Kidney (tissue), 14 donors: ENCODE data around the gene MYOM3. TPM values are rescaled to one million over a fixed set of nuclear protein-coding genes. Genes with fewer than 3 reads are reported as not detected.
A peak's percentile ranks its signal among the peaks of the same experiment; 100 is the strongest.

Experiments used
- DNase-seq, 5 donors: peaks; one replicate each; pipeline ENCODE4 v3.0.0-alpha.2; 2013 to 2020
- FAIRE-seq: peaks from 2 replicates; lab custom pipeline; 2012; peaks lifted over from hg19 to GRCh38; lab: Jason Lieb, UNC
- H3K27ac ChIP-seq, 2 donors: one replicate each; pipeline ENCODE4 v1.7.0; 2013; ENCODE audit warnings: low read depth in 2 of 2, low read length in 2 of 2, inconsistent platforms in 1 of 2
- H3K27me3 ChIP-seq: one replicate; pipeline ENCODE4 v1.7.1; 2013; ENCODE audit warnings: low read length, inconsistent platforms; ENCODE audit not compliant: control insufficient read depth, insufficient read depth
- H3K36me3 ChIP-seq, 3 donors: one replicate each; pipeline versions ENCODE4 v1.7.0 to v1.7.1; 2013; ENCODE audit warnings: low read length in 3 of 3, control low read depth in 1 of 3, inconsistent platforms in 1 of 3; ENCODE audit not compliant: insufficient read depth in 3 of 3, control insufficient read depth in 2 of 3
- H3K4me1 ChIP-seq, 3 donors: one replicate each; pipeline versions ENCODE4 v1.7.0 to v1.7.1; 2013; ENCODE audit warnings: low read length in 3 of 3, inconsistent platforms in 1 of 3, low read depth in 1 of 3; ENCODE audit not compliant: control insufficient read depth in 2 of 3, insufficient read depth in 2 of 3
- H3K4me3 ChIP-seq, 3 donors: one replicate each; pipeline versions ENCODE4 v1.7.0 to v1.8.1; 2013; ENCODE audit warnings: low read length in 3 of 3, control low read depth in 1 of 3, inconsistent platforms in 1 of 3
- H3K9ac ChIP-seq, 3 donors: one replicate each; pipeline versions ENCODE4 v1.7.0 to v1.7.1; 2013; ENCODE audit warnings: low read length in 3 of 3, control low read depth in 1 of 3, inconsistent platforms in 1 of 3
- H3K9me3 ChIP-seq, 3 donors: one replicate each; pipeline versions ENCODE4 v1.7.0 to v1.7.1; 2013; ENCODE audit warnings: low read length in 3 of 3, control low read depth in 1 of 3, inconsistent platforms in 1 of 3; ENCODE audit not compliant: control insufficient read depth in 2 of 3, insufficient read depth in 1 of 3
- CTCF ChIP-seq: IDR thresholded peaks from 3 replicates; pipeline ENCODE4 v1.5.1; 2012; ENCODE audit warnings: mild to moderate bottlenecking, moderate library complexity, borderline replicate concordance; ENCODE audit not compliant: insufficient read depth; ENCODE audit errors: extremely low read depth
- intact Hi-C: fragments of 100-400 bp; cut with DNase I; formaldehyde crosslinking; loops from one replicate; pipeline ENCODE4 v1.11.1; 2022
- polyA plus RNA-seq: library from polyadenylated mRNA; stranded (reverse); fragments of 350-450 nt; fragmentation: Illumina TruSeq; extraction: RNeasy Lipid Tissue Mini Kit (QIAGEN cat#74804); gene quantifications from one replicate; pipeline ENCODE4 v1.2.3, GENCODE V29; 2014; ENCODE audit warnings: low read depth, low replicate concordance; ENCODE audit not compliant: insufficient read depth
- total RNA-seq: library from RNA; stranded (reverse); fragmentation: NEBNext Ultra II Directional; extraction: Animal tissue kit (Norgen Biotek cat#: 25700); gene quantifications from one replicate; pipeline ENCODE4 v1.2.1, GENCODE V29; 2021
- donor health status: control.
- donor health status: control.
- donor health status: control.
- donor health status: control.
- donor health status: control.
- donor health status: DM: yes; HTN: yes; CAD: no.
- donor health status: Normal renal cell carcinoma (clear cell type).

Gene MYOM3
- total and polyA plus RNA-seq, 2 donors from 2014 or later = 13.5 to 20.5 TPM

- Histone ChIP-seq H3K4me1 (peaks cover 0 to 7% (median 4%) of the 10 kb centered on the region in 3 donors), H3K9ac (no peak overlapping the region), H3K27me3 (no peaks in the 10 kb centered on the region), H3K4me3 (no peak overlapping the region), H3K9me3 (no peaks in the 10 kb centered on the region), H3K27ac (no peak overlapping the region), H3K36me3 (no peaks in the 10 kb centered on the region)
- no peak for FAIRE-seq
- intact Hi-C loops = no loop called here
- no peak for TF ChIP-seq CTCF
- DNase-seq = peak in 4 of 5 donors; percentile 22 to 53 (median 42)
Measured at GRCh38 chr1:24138476-24139221, 26.7 kb upstream of the MYOM3 start.

- intact Hi-C loops = no loop called here
- H3K27me3 ChIP-seq = no peaks in the 10 kb centered on the region
- H3K4me3 ChIP-seq = no peak overlapping the region
- FAIRE-seq (no peak), DNase-seq (peak in 1 of 5 donors; percentile 35)
- H3K27ac ChIP-seq = no peak overlapping the region
- peaks cover 0 to 2% (median 0%) of the 10 kb centered on the region in 3 donors for H3K4me1 ChIP-seq
- no peak for TF ChIP-seq CTCF
- H3K9me3 ChIP-seq = no peaks in the 10 kb centered on the region
- H3K9ac ChIP-seq = no peak overlapping the region
- no peaks in the 10 kb centered on the region for H3K36me3 ChIP-seq
Measured at GRCh38 chr1:24136956-24137539, 25.1 kb upstream of the MYOM3 start.

GRCh38 chr1:24134376-24134775, 22.4 kb upstream of the MYOM3 start:
- Histone ChIP-seq H3K9me3 (peaks cover 0 to 6% (median 0%) of the 10 kb centered on the region in 3 donors), H3K27ac (no peak overlapping the region), H3K27me3 (no peaks in the 10 kb centered on the region), H3K9ac (no peak overlapping the region), H3K4me1 (no peaks in the 10 kb centered on the region), H3K36me3 (no peaks in the 10 kb centered on the region), H3K4me3 (no peak overlapping the region)
- intact Hi-C loops = no loop called here
- TF ChIP-seq CTCF = no peak
- FAIRE-seq (no peak), DNase-seq (peak in 1 of 5 donors; percentile 6)
